ENCODE measurements around the gene MFAP3L.

DNA sequence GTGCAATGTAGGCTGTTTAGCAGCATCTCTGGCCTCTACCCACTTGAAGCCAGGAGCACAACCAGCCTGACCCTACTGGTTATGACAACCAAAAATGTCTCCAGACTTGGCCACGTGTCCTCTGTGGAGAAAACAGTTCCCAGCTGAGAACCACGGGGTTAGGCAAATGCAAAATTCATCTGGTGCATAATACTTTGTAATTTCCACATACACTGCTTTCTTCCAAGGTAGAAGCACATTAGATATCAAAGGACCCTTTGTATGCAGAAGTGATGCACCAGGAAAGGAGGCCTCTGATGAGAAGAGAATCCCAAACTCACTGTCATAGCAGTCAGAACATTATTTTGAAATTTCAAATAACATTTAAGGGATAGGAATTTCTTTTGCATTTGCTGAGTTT lies 26.3 kb downstream of the MFAP3L start:
- TF ChIP-seq EZH2 (IDR thresholded peaks at IDR 0.05; ENCODE audit: borderline replicate concordance, low read length): no peak
- TF ChIP-seq CTCF (conservative IDR thresholded peaks at IDR 0.05 in 1 of 2, IDR thresholded peaks at IDR 0.05 in 1 of 2; ENCODE audit: extremely low read depth in 1 of 2, insufficient read depth in 1 of 2, low read depth in 1 of 2, low read length in 2 of 2): no peak

Data from mammary epithelial cell (primary cell).